OCI-LY1 (cell line): ENCODE measurements around the gene ANKRD24.

ENCODE experiments used
- H2AFZ ChIP-seq: fragments of 200-600 bp; sonication (generic), shearing (Covaris generic); 2 replicates; pipeline ENCODE4 v1.6.0; 2014; ENCODE audit warnings: antibody characterized with exemption, mild to moderate bottlenecking, low read length
- H3F3A ChIP-seq: fragments of 200-600 bp; sonication (generic), shearing (Covaris generic); 2 replicates; pipeline ENCODE4 v1.6.0; 2014; ENCODE audit warnings: mild to moderate bottlenecking, antibody characterized with exemption, low read length, moderate library complexity; ENCODE audit not compliant: insufficient read depth
- H3K27ac ChIP-seq: fragments of 200-600 bp; sonication (generic); 2 replicates; pipeline ENCODE4 v1.5.1; 2014; ENCODE audit warnings: low read length, mixed run types, mild to moderate bottlenecking, low read depth; ENCODE audit not compliant: poor library complexity, severe bottlenecking
- H3K27me3 ChIP-seq: fragments of 200-600 bp; sonication (generic); 2 replicates; pipeline ENCODE4 v1.6.0; 2014; ENCODE audit warnings: antibody characterized with exemption, mild to moderate bottlenecking, low read length, moderate library complexity; ENCODE audit not compliant: insufficient read depth
- H3K36me3 ChIP-seq: fragments of 200-600 bp; sonication (generic); 2 replicates; pipeline ENCODE4 v1.6.1; 2014; ENCODE audit warnings: mild to moderate bottlenecking, antibody characterized with exemption, low read length, moderate library complexity, mixed read lengths; ENCODE audit not compliant: insufficient read depth
- H3K4me1 ChIP-seq: fragments of 200-600 bp; sonication (generic); 2 replicates; pipeline ENCODE4 v1.5.1; 2014; ENCODE audit warnings: mild to moderate bottlenecking, low read length, moderate library complexity; ENCODE audit not compliant: insufficient read depth, severe bottlenecking
- H3K4me2 ChIP-seq: fragments of 200-600 bp; sonication (generic), shearing (Covaris generic); 2 replicates; pipeline ENCODE4 v1.6.1; 2014; ENCODE audit warnings: low read length
- H3K4me3 ChIP-seq: fragments of 200-600 bp; sonication (generic); 2 replicates; pipeline ENCODE4 v1.5.1; 2014; ENCODE audit warnings: low read length, low read depth, mild to moderate bottlenecking, mixed read lengths; ENCODE audit not compliant: poor library complexity, severe bottlenecking
- H3K79me2 ChIP-seq: fragments of 200-600 bp; shearing (Covaris generic); 2 replicates; pipeline ENCODE4 v1.6.1; 2016; ENCODE audit warnings: mixed run types, low read length, mixed read lengths; ENCODE audit not compliant: insufficient read depth
- H3K9ac ChIP-seq: fragments of 200-600 bp; sonication (generic), shearing (Covaris generic); 2 replicates; pipeline ENCODE4 v1.6.1; 2014; ENCODE audit warnings: mild to moderate bottlenecking, low read length, mixed read lengths
- H3K9me2 ChIP-seq: fragments of 200-600 bp; sonication (generic), shearing (Covaris generic); 2 replicates; pipeline ENCODE4 v1.6.1; 2014; ENCODE audit warnings: low read depth, mild to moderate bottlenecking, low read length, mixed read lengths
- H3K9me3 ChIP-seq: fragments of 200-600 bp; shearing (Covaris generic); 2 replicates; pipeline ENCODE4 v1.6.1; 2014; ENCODE audit warnings: low read length, mixed read lengths
- H4K20me1 ChIP-seq: fragments of 200-600 bp; sonication (generic), shearing (Covaris generic); 2 replicates; pipeline ENCODE4 v1.6.0; 2016; ENCODE audit warnings: mild to moderate bottlenecking, low read length; ENCODE audit not compliant: insufficient read depth
- EZH2 ChIP-seq: fragments of 200-600 bp; sonication (generic), shearing (Covaris generic); IDR thresholded peaks from 2 replicates; pipeline ENCODE4 v1.8.0; 2017; ENCODE audit warnings: borderline replicate concordance, mixed run types, mild to moderate bottlenecking, antibody characterized with exemption, low read length, moderate library complexity, mixed read lengths
- TF ChIP-seq, protein P1 (sequence below): fragments of 200-600 bp; sonication (generic), shearing (Covaris generic); IDR thresholded peaks from 2 replicates; pipeline ENCODE4 v1.5.1; 2017; ENCODE audit warnings: mild to moderate bottlenecking, antibody characterized with exemption, low read length, moderate library complexity, mixed read lengths

Gene ANKRD24

DNA sequence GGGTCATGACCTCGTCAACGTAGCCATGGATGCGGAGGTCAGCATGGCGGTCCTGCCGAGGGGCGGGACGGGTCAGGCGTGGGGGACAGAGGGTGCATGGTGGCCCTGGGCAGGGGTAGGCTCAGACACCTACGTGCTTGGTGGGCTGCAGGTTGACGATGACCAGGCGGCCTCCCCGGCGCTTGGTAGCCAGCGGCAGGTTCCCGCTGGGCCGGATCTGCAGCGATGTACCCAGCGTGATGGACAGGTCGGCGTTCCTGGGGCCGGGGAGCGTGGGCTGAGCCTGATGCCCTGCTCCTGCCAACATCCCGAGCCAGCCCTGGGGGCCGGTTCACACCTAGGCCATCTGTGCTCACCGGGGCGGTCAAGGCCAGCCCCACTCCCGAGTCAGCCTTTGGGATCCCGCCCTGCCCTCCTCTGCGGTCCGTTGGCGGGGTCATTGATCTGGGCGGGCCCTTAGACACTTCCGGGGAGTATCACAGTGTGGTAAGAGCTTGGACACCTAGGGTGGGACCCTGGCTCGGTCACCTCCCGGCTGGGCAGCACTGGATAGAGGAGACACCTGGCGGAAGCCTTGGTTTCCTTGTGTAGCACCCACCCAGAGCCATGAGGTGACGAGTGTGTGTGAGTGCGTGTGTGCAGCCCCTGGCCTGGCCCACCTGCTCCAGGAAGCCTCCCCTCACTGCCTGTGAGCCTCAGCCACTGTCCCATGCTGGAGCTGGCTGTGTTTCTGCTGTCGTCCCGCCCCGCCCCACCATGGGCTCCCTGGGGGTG, 7.4 kb upstream of the ANKRD24 start:
- Histone ChIP-seq H3K4me3 (no peak overlapping the region), H3K9me3 (no peaks in the 10 kb centered on the region), H3K27me3 (no peaks in the 10 kb centered on the region), H3K27ac (no peak overlapping the region), H3K79me2 (no peaks in the 10 kb centered on the region), H3K9me2 (no peaks in the 10 kb centered on the region), H4K20me1 (no peaks in the 10 kb centered on the region), H3K36me3 (no peaks in the 10 kb centered on the region), H3K4me1 (no peaks in the 10 kb centered on the region), H3K9ac (no peak overlapping the region), H3F3A (no peaks in the 10 kb centered on the region), H2AFZ (no peak overlapping the region), H3K4me2 (no peak overlapping the region)
- TF ChIP-seq, protein P1, sequence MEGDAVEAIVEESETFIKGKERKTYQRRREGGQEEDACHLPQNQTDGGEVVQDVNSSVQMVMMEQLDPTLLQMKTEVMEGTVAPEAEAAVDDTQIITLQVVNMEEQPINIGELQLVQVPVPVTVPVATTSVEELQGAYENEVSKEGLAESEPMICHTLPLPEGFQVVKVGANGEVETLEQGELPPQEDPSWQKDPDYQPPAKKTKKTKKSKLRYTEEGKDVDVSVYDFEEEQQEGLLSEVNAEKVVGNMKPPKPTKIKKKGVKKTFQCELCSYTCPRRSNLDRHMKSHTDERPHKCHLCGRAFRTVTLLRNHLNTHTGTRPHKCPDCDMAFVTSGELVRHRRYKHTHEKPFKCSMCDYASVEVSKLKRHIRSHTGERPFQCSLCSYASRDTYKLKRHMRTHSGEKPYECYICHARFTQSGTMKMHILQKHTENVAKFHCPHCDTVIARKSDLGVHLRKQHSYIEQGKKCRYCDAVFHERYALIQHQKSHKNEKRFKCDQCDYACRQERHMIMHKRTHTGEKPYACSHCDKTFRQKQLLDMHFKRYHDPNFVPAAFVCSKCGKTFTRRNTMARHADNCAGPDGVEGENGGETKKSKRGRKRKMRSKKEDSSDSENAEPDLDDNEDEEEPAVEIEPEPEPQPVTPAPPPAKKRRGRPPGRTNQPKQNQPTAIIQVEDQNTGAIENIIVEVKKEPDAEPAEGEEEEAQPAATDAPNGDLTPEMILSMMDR: no peak
- TF ChIP-seq EZH2: no peak

DNA sequence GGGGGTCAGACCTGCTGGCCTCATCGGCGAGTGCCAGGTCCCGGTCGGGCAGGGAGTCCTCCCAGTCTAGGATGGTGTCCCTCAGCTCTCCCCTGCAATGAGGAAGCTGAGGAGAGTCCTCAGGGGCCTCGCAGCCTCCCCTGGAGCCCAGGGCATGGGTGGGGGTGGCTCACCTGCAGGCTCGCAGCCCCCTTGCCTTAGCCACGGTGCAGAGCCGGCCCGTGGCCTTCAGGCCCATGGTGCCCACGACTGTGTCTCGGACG, 6.9 kb upstream of the ANKRD24 start:
- H3K9ac ChIP-seq: no peak overlapping the region
- H3K9me2 ChIP-seq: no peaks in the 10 kb centered on the region
- H3K4me1 ChIP-seq: peaks cover 4% of the 10 kb centered on the region

DNA sequence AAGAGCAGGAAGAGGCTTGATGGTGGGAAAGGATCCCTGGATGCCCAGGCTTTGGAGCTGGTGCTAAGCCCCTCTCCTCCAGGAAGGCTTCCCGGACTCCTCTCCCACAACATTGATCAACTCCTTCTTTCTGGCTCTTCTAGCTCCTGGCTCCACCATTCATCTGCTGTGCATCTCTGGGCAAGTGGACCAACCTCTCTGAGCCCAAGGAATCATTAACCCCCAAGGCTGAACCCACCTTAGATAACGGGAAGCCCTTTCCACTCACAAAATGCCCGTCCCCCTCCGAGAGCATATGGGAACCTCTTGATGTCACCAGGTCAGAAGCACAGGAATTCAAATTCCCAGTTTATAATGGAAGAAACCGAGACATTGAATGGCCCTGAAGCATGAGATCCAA, 5.3 kb upstream of the ANKRD24 start:
- Histone ChIP-seq H3F3A (no peaks in the 10 kb centered on the region), H3K4me1 (peaks cover 18% of the 10 kb centered on the region), H4K20me1 (no peaks in the 10 kb centered on the region), H3K36me3 (no peaks in the 10 kb centered on the region), H3K79me2 (no peaks in the 10 kb centered on the region), H2AFZ (no peak overlapping the region), H3K9ac (no peak overlapping the region), H3K4me2 (no peak overlapping the region), H3K9me2 (no peaks in the 10 kb centered on the region), H3K27me3 (no peaks in the 10 kb centered on the region), H3K9me3 (no peaks in the 10 kb centered on the region), H3K4me3 (no peak overlapping the region), H3K27ac (no peak overlapping the region)
- TF ChIP-seq, protein P1: no peak
- TF ChIP-seq EZH2: no peak

More for the DNA sequence above, 6.9 kb upstream of the ANKRD24 start:
- H3K27ac ChIP-seq: no peak overlapping the region
- TF ChIP-seq, protein P1: no peak
- TF ChIP-seq EZH2: no peak
- H3F3A ChIP-seq: no peaks in the 10 kb centered on the region
- H3K4me3 ChIP-seq: no peak overlapping the region
- no peaks in the 10 kb centered on the region for H3K27me3 ChIP-seq
- H3K36me3 ChIP-seq: no peaks in the 10 kb centered on the region
- no peaks in the 10 kb centered on the region for H4K20me1 ChIP-seq
- H3K4me2 ChIP-seq: no peak overlapping the region
- no peak overlapping the region for H2AFZ ChIP-seq
- no peaks in the 10 kb centered on the region for H3K79me2 ChIP-seq
- H3K9me3 ChIP-seq: no peaks in the 10 kb centered on the region
